Osteocyte (in vitro differentiated cells): ENCODE results near the gene FZD7. TPM values are rescaled to one million over a fixed set of nuclear protein-coding genes. Genes with fewer than 3 reads are reported as not detected.

Experiments
- DNase-seq: peaks from one replicate; pipeline ENCODE4 v3.0.0; 2021; ENCODE audit warnings: mixed read lengths; ENCODE audit not compliant: unreplicated experiment; ENCODE audit errors: extremely low spot score
- H3K27ac Mint-ChIP-seq: one replicate; pipeline ENCODE4 v1.8.0; 2021; ENCODE audit warnings: mild to moderate bottlenecking, mixed read lengths; ENCODE audit not compliant: unreplicated experiment
- H3K27me3 Mint-ChIP-seq: one replicate; pipeline ENCODE4 v1.8.0; 2021; ENCODE audit warnings: mixed read lengths; ENCODE audit not compliant: unreplicated experiment
- H3K36me3 Mint-ChIP-seq: one replicate; pipeline ENCODE4 v1.8.0; 2021; ENCODE audit warnings: mixed read lengths; ENCODE audit not compliant: unreplicated experiment
- H3K4me1 Mint-ChIP-seq: one replicate; pipeline ENCODE4 v1.8.0; 2021; ENCODE audit warnings: mixed read lengths; ENCODE audit not compliant: unreplicated experiment
- H3K4me3 Mint-ChIP-seq: one replicate; pipeline ENCODE4 v1.8.0; 2021; ENCODE audit warnings: mild to moderate bottlenecking, moderate library complexity, mixed read lengths; ENCODE audit not compliant: unreplicated experiment
- H3K9me3 Mint-ChIP-seq: one replicate; pipeline ENCODE4 v1.8.0; 2021; ENCODE audit warnings: mixed read lengths; ENCODE audit not compliant: unreplicated experiment
- CTCF ChIP-seq: fragments of 200-600 bp; sonication (generic); IDR thresholded peaks from 2 replicates; pipeline ENCODE4 v1.5.0; 2021; ENCODE audit warnings: antibody characterized with exemption, mild to moderate bottlenecking, moderate library complexity
- total RNA-seq: library from RNA; stranded (reverse); gene quantifications from 2 replicates; pipeline ENCODE4 v1.2.1, GENCODE V29; 2021

FZD7 gene
- total RNA-seq, 1 donor from 2014 or later = 37.0 TPM

- TF ChIP-seq CTCF = no peak
- Mint-ChIP-seq H3K27ac (no peak overlapping the region), H3K4me3 (no peak overlapping the region), H3K27me3 (no peaks in the 10 kb centered on the region), H3K36me3 (no peaks in the 10 kb centered on the region), H3K9me3 (no peaks in the 10 kb centered on the region), H3K4me1 (peaks cover 4% of the 10 kb centered on the region)
- no peak for DNase-seq
These were observed 9.8 kb upstream of the FZD7 start for GRCh38 chr2:202023904-202024266.

- Mint-ChIP-seq H3K27me3 (no peaks in the 10 kb centered on the region), H3K27ac (no peak overlapping the region), H3K4me1 (peaks cover 4% of the 10 kb centered on the region), H3K36me3 (no peaks in the 10 kb centered on the region), H3K9me3 (no peaks in the 10 kb centered on the region), H3K4me3 (no peak overlapping the region)
- no peak for TF ChIP-seq CTCF
- no peak for DNase-seq
These were observed 8.8 kb upstream of the FZD7 start for GRCh38 chr2:202024871-202025270.

DNA sequence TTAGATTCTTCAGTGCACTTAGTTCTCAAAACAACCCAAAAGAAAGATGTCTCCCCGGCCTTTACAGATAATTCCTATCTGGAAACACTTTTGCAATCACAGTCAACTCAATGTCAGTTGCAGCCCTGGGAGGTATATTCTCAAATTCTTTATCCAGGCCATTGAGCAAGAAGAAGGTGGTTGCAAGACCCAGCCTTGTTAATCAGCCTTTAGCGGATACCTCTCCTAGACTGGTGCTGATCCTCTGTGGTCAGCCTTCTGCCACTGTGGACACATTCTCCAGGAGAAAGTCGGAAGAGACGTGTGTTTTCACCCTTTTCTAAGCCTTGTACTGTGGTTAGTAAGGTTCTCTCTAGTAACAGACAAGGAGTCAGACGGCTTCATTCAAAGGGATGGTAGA, 7.8 kb upstream of the FZD7 start:
- no peak overlapping the region for H3K27ac Mint-ChIP-seq
- no peak for TF ChIP-seq CTCF

GRCh38 chr2:202026507-202026906, 7.1 kb upstream of the FZD7 start:
- no peak for TF ChIP-seq CTCF
- no peaks in the 10 kb centered on the region for H3K27me3 Mint-ChIP-seq
- no peak overlapping the region for H3K27ac Mint-ChIP-seq
- no peaks in the 10 kb centered on the region for H3K9me3 Mint-ChIP-seq
- no peaks in the 10 kb centered on the region for H3K36me3 Mint-ChIP-seq
- peaks cover 12% of the 10 kb centered on the region for H3K4me1 Mint-ChIP-seq
- DNase-seq = peak; percentile 19
- H3K4me3 Mint-ChIP-seq = no peak overlapping the region

More for the DNA sequence above, 7.8 kb upstream of the FZD7 start:
- Mint-ChIP-seq H3K36me3 (no peaks in the 10 kb centered on the region), H3K4me1 (peaks cover 5% of the 10 kb centered on the region), H3K27me3 (no peaks in the 10 kb centered on the region), H3K4me3 (no peak overlapping the region), H3K9me3 (no peaks in the 10 kb centered on the region)
- peak; percentile 25 for DNase-seq

DNA sequence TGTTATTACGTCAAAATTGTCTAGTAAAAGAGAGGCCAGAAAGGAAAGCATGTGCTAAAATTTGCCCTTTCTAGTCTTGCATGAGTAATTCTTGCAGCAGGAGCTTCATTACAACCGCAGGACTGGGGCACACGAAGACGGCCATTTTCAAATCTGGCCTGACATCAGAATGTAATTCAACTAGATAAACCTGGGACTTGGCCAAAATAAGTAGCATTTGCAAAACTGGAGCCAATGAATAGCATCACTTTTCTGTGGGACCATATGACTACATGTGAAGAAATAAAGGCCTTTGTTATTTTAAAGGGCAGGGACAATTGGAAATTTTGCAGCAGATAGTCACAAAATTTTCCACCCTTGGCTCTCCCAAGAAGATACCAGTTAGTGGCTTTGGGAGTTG, 3.0 kb upstream of the FZD7 start:
- H3K4me3 Mint-ChIP-seq = no peak overlapping the region
- peak overlapping the region; percentile 98 for H3K27ac Mint-ChIP-seq
- H3K9me3 Mint-ChIP-seq = no peaks in the 10 kb centered on the region
- TF ChIP-seq CTCF = no peak
- DNase-seq = no peak
- peaks cover 26% of the 10 kb centered on the region for H3K4me1 Mint-ChIP-seq
- no peaks in the 10 kb centered on the region for H3K27me3 Mint-ChIP-seq
- H3K36me3 Mint-ChIP-seq = no peaks in the 10 kb centered on the region
